Myocyte (in vitro differentiated cells): ENCODE measurements around the gene RNFT2. TPM values are rescaled to one million over a fixed set of nuclear protein-coding genes. Genes with fewer than 3 reads are reported as not detected.
"Not testable (repeated sequence)": the region's sequence is repeated elsewhere in the genome, so short reads cannot be mapped to it uniquely, and the experiment has no call there.

Source experiments
- DNase-seq: peaks from one replicate; pipeline ENCODE4 v3.0.0-alpha.2; 2012; ENCODE audit warnings: low read depth
- total RNA-seq: library from RNA; depleted of rRNA; stranded (reverse); fragments of >200 nt; gene quantifications from 2 replicates; pipeline ENCODE4 v1.2.3, GENCODE V29; 2014

RNFT2 gene
- total RNA-seq, 1 donor from 2014 or later, result 1.0 TPM

DNA sequence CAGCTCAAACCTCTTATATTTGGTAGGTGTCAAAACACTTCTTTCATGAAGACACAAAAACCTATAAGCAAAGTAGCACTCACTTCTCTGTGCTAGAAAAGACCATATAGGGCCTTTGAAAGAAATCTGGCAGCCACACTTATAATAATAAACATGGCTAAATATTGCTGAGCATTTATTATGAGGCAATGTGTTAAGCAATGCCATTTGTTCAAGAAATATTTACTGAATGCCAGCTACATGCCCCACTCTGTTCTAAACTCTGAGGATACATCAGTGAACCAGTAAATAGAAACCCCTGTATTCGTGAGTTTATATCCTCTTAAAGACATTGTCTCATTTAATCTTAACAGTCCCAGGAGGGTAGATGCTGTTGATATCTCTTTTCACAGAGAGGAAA is 52.0 kb downstream of the RNFT2 start:
- no peak for DNase-seq

DNA sequence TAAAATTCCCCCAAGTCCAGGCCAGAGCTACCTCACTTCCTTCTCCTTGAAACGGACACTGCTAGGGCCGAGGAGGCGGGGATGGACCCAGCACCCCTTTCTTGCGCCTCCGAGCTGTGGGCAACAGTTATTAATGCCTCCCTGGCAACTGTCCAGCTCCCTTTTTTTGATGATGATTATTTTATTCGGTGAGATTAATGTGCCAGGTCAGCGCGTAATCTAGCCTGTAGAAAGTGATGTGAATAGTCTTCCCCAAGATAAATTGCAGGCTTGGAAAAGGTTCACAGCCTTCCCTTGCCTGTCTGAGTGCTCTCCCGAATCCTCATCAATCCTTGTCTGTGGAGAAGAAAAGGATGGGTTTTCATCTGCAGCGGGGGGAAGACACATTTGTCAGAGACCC is 54.3 kb downstream of the RNFT2 start:
- no peak for DNase-seq

DNA sequence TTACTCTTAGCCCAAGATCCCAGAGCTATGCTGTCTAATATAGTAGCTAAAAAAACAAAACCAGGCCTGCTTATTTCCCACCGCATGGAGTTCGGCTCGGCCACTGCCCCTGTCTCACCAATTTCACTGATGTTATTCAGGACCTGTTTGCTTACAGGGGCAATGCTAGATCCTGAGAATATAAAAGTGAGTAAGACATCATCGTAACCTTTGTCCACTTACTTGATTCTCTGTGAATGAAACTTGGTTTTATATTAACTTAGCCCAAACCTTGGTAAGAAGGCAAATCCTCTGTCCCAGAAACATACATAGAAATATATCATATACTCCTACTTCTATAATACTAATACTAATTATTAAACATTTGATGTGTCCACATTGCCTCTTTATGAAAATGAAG is 56.6 kb downstream of the RNFT2 start:
- no peak for DNase-seq

DNA sequence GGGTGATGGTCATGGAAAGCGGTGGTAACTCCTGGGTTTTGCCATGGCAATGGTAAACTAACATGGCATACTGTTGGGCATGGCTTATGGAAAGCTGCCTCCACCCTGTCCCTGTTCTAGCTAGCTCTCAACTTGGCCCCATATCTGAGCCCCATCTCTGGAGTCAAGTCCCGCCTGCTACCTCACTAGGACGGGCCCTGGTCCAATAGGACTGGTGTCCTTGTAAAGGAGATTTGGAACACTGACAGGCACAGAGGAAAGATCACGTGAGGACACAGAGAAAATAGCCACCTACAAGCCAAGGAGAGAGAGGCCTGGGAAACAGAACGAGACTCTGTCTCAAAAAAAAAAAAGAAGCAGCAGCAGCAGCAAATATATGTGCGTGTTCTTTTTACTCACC is 59.8 kb downstream of the RNFT2 start:
- DNase-seq, result no peak

DNA sequence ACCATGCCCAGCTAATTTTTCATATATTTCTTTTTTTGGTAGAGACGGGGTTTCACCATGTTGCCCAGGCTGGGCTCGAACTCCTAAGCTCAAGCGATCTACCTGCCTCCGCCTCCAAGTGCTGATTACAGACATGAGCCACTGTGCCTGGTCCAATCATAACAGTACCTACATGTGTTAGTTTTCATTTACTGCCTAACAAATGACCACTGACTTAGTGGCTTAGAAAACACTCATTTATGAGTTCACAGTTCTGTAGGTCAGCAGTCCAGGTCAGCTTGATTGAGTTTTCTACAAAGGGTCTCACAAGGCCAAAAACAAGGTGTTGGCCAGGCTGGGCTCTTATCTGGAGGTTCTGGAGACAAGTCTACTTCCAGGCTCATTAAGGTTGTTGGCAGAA is 60.6 kb downstream of the RNFT2 start:
- DNase-seq, result no peak

DNA sequence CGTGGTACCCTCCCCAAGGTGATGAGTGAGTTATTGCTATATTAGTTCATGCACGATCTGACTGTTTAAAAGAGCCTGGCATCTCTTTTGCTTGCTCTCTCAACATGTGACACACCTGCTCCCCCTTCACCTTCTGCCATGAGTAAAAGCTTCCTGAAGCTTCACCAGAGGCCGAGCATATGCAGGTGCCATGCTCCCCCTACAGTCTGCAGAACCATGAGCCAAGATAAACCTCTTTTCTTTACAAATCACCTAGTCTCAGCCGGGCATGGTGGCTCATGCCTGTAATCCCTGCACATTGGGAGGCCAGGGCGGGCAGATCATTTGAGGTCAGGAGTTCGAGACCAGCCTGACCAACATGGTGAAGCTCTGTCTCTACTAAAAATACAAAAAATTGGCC is 61.8 kb downstream of the RNFT2 start:
- DNase-seq, result no peak

DNA sequence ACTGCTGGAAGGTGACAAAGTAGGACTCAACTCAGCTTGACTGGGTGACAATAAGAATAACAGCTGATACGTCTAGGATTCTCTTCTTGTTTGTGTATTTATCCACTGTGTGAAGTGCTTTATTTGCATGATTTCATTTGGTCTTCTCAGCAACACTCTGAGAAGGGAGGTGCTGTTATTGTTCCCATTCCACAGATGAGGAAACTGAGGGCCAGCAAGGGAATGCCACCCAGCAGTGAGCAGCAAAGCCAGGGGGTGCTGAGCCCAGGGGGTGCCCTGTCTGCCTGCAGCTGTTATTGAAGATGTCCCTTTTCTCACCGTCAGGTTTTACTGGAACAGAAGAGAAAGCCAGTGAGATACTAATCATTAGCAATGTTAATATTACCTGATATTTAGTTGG is 62.8 kb downstream of the RNFT2 start:
- DNase-seq, result no peak

DNA sequence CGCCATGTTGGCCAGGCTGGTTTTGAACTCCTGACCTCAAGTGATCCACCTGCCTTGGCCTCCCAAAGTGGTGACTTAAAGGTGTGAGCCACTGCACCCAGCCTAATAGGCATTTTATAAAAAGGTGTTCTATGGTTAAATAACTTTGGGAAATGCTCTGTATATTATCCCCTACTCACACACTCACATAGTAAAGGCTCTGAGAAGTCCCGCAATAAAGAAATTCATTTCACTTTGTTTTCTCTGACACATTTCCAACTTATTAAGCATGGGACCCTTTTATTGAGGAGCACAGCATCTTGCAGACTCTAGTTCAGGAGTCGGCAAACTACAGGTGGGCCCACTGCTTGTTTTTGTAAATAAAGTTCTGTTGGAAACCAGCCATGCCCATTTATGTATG is 63.9 kb downstream of the RNFT2 start:
- no peak for DNase-seq

DNA sequence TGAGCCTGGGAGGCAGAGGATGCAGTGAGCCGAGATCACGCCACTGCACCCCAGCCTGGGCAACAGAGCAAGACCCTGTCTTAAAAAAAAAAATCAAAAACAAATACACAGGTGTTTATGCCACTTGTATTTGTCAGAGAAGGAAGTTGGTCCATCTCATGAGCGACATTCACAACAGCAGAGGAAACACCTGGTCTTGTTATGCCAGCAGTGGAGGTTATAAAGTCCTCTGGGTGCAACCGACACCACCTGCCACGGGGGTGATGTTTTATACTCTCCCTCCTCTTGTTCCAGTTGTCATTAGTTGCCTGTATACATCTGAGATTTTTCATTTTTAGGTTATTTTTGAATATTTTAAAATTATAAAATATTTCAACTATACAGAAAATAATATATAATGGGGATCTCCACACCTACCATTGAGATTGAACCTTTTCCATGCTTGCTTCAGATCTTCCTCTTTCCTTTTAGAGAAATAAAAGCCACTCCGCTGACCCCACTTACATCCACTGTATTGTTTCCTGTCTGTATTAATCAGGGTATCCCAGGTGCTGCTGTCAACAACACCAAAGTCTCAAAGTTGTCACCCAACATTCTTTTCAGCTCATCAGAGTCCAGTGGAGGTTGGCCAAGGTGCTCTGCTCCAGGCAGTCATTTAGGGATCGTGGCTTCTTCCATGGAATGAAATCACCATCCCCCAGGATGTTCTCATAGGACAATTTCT is 65.1 kb downstream of the RNFT2 start:
- DNase-seq, result no peak

DNA sequence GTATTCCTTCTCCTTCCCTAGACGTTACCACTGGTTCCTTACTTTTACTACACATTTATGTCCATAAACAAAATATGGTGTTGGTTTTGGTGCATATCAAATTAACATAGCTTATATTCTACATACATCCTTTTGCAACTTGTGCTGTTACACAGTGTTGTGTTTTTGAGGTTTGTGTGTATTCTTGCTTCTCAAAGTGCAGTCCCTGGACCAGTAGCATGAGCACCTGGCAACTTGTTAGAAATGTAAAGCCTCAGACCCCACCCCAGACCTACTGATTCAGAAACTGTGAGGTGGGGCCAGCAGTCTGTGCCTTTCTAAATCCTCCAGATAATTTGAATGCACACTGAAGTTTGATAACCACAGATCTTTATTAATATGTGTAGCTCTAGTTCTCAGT is 65.9 kb downstream of the RNFT2 start:
- DNase-seq, result no peak

DNA sequence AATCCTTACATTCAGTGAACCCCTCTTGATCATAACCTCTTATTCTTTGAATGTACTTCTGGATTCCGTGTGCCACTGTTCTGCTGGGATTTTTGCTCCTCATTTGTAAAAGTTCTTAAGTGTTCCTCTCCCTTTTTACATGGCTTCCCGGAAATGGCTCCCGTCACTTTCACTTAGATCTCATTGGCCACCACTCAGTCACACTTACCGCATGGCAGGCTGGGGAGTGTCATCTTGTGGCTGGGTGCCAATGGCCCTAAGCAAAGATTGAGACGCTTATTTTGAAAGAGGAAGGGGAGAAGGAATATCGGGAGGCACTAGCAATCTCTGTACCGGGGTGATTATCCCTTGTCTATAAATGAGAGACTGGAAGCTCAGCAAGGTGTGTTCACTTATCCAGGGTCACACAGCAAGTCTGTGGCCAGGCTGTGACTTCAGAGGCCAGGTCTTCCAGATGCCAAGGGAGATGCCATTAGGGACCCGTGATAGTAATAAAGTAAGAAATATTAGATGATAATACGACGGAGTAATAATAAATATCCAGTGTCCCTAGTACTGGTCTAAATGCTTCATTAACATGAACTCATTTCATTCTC is 68.8 kb downstream of the RNFT2 start:
- DNase-seq, result no peak

DNA sequence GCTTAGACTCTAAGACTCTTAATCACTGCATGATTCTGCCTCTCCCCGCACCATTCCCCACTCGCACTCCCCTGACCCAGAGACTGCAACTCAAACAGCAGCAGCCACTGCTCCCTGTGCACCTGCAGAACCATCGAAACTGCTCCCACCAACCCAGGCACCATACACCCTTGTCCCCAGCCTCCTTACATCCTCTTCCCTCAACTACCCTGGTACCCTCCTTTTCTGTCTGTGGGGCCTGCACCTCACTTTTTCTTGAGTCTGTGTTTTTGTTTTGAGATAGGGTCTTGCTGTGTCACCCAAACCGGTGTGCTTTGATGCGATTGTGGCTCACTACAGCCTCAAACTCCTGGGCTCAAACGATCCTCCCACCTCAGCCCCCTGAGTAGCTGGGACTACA is 69.4 kb downstream of the RNFT2 start:
- no peak for DNase-seq

DNA sequence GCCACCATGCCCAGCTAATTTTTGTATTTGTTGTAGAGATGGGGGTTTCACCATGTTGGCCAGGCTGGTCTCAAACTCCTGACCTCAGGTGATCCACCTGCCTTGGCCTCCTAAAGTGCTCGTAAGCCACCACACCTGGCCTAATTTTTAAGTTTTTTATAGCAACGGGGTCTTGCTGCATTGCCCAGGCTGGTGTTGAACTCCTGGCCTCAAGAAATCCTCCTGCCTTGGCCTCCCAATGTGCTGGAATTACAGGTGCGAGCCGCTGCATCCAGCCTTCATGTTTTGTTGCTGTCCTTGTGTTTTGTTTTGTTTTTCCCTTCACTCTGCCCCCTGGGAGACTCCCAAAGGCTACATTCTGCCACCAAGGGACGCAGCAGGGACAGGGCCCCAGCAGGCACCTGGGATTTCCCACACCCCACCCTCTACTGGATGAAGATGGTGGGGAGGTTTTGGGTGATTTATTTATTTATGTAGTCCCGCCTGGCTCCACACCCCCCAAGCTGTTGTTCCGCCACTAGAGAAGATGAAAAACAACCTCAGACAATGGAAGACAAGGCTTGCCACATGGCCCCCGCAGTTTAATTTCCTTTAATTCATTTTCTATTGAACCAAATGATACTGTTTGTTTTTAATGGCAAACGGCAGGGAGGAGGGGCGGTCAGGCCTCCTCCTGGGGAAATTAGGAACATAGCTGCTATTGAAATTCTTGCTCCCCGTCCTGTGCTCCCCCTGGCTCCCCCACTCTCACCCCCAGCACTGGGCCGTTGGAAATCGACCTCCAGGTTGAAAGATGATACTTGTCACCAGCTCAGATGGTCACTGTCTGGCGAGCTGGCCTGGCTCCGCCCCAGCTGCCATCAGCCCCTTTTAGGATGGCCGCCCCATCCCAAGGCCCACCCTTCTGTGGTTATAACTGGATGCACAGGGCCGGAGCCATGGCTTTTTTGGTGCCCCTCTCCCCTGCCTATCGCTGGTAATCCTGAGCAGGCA is 70.3 kb downstream of the RNFT2 start:
- no peak for DNase-seq

DNA sequence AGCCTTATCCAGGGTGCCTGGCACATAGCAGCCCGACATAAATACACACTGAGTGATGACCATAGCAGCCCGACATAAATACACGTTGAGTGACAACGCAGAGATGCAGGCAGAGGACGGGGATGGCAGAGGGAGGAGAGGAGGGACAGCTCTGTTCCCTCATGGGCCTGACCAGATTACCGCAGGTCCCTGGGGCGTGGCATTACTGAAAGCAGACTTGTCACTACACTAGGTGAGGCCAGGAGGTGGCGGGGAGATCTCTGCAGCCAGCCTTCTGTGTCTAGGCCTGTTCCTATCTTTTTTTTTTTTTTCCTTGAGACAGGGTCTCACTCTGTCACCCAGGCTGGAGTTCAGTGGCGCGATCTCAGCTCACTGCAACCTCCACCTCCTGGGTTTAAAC is 74.1 kb downstream of the RNFT2 start:
- no peak for DNase-seq

DNA sequence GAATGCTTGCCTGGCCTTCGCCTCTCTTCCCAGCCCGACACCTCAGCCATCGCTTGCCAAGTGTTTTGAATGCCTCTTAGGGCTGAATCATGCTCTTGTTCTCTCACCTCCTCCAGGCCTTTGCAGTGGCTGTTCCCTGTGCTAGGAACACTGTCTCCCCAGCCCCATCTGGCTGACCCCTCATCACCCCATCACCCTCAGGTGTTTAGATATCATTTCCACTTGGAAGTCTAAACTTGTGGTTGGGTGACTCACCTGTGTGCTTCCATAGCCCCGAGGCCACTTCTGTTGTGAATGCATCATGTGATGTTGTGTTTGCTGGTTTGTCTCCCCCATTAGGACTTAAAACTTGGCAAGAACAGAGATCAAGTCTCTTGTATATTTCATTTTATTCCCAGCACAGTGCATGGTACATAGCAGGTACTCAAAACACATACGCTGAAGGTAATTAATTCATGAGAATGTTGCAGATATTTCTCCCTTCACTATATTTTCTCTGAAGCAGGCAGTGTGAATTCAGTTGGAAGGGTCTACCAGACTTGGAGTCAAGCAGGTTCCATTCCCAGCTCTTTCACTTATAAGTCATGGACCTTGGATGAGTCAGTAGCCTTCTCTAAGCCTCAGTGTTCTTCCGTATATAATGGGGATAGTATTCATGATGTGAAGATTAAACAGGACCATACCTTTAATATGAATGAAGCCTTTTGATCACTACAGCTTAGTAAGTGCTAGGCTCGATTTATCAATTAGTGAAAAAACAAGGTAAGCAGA is 75.3 kb downstream of the RNFT2 start:
- DNase-seq, result no peak

DNA sequence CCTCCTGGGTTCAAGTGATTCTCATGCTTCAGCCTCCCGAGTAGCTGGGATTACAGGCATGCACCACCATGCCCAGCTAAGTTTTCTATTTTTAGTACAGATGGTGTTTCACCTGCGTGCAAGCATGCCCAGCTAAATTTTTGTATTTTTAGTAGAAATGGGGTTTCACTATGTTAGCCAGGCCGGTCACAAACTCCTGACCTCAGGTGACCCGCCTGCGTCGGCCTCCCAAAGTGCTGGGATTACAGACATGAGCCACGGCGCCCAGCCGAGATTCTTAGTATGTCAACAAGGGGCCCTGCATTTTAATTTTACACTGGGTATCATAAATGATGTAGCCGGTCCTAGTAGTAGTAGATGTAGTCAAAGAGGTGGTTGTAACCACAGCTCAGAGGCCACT is 76.7 kb downstream of the RNFT2 start:
- DNase-seq, result not testable (repeated sequence)

DNA sequence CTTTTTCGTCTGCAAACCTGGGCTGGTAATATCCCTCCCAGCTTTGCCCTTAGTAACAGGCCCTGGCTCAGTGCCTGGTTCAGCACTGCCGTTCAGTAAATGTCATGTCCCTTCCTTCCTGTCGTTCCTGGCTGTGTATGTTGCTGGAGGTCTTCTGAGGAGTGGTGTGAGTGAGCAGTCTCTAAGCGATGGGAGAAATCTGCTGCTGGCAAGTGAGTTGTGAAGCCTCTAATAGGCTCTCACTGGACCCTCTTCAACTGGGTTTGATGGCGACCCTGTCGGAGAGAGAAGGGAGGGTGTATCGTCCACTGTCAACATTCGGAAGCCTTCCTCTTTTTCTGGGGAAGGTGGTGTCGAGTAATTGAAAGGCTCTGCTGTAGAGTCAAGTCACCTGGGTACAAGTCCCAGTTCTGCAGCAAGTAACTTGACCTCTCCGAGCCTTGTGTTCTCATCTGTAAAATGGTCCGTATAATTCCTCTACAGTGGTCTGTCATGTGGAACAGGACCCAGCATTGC is 80.3 kb downstream of the RNFT2 start:
- DNase-seq, result no peak

DNA sequence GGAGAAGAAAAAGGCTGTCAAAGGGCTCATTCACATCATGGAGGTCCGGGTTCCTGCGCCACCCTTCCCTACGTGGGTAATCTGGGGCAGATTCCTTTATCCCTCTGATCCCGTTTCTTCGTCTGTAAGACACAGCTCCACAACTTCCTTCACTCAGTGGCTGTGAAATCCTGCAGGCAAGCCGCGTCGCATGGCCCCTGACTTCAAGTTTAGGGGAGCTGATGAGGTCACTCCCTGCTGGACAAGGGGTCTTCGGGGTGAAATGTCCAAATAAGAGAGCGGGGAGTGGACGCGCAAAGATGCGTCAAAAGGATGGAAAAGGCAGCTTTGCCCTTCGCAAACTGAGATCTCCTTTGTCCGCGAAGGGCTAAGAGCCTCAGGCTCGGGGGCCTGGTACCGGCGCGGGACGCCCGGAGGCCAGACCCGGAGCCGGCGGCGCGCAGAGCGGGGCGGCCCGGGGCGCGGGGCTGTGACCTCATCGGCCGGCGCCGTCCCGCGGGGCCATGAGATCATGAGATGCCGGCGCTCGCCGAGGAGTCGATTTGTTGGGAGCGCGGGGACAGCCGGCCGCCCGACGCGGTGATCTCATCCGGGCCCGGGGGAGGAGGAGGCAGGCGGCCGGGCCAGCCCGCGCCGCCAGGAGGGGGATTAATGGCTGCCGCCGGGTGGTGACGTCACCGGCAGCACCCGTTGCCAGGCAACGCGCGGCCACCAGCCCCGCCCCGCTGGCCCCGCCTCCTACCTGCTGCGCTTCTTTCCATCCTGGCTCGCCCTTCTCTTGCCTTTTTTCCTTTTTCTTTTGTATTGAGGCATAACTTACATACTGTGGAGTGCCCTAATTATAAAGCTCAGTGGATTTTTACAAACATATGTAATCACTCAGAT is 81.1 kb downstream of the RNFT2 start:
- peak; percentile 93 for DNase-seq

DNA sequence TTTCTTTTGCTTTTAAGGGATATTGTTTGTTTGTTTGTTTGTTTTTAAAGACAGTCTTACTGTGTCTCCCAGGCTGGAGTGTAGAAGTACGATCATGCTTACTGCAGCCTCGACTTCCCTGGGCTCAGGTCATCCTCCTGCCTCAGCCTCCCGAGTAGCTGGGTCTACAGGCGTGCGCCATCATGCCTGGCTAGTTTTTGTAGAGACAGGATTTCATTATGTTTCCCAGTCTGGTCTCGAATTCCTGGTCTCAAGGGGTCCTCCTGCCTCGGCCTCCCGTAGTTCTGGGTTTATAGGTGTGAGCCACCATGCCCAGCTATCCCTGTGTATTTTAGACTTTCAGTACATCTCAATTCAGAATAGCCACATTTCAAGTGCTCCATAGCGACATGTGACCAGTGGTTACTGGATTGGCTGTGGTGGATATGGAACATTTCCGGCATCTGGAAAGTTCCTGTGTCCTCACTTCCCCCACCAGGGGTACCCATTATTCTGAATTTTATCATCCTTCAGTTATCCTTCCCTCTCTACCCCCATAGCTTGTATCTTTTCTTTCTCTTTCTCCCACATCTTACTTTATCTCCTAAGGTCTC is 82.0 kb downstream of the RNFT2 start:
- DNase-seq, result peak; percentile 5

DNA sequence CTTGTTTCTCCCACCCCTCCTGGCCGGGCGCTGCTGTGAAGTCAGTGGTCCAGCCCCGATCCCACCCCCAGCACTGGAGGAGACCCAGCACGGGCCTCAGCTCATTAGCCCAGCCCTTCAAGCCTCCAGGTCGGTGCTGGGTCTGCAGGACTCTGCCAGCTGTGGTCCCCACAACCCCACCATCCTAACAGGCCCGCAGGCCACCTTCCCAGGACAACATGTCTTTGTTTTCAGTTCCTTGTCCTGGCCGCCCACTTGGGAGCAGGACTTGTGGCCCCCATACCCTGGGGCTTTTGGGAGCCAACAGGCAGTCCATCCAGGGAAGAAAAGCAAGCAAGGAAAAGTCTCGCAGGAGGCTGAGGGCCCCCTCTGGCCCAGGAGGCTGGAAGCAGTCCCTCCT is 83.2 kb downstream of the RNFT2 start:
- DNase-seq, result no peak
